NCI-H2171 treated with DMSO at 0.1 percent for 48 hours (cell line): Measurements from ENCODE around the gene CCDC40.
"Not testable (repeated sequence)": the region's sequence is repeated elsewhere in the genome, so short reads cannot be mapped to it uniquely, and the experiment has no call there.

Source experiments
- DNase-seq: peaks from one replicate; lab custom pipeline; 2025; lab: John Stamatoyannopoulos, UW

The CCDC40 gene

DNA sequence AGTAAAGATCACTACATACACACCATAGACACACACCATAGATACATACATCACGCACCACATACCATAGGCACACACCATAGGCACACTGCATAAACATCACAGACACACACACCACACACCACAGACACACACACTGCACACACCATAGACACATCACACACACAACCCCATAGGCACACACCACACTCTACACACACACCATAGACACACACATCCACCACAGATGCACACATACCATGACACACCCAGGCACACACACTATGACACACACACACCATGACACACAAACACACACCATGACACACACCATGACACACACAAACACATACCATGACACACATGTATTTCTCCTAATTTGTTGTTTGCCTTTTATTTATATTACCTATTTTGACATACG is 14.8 kb upstream of the CCDC40 start:
- DNase-seq: no peak

DNA sequence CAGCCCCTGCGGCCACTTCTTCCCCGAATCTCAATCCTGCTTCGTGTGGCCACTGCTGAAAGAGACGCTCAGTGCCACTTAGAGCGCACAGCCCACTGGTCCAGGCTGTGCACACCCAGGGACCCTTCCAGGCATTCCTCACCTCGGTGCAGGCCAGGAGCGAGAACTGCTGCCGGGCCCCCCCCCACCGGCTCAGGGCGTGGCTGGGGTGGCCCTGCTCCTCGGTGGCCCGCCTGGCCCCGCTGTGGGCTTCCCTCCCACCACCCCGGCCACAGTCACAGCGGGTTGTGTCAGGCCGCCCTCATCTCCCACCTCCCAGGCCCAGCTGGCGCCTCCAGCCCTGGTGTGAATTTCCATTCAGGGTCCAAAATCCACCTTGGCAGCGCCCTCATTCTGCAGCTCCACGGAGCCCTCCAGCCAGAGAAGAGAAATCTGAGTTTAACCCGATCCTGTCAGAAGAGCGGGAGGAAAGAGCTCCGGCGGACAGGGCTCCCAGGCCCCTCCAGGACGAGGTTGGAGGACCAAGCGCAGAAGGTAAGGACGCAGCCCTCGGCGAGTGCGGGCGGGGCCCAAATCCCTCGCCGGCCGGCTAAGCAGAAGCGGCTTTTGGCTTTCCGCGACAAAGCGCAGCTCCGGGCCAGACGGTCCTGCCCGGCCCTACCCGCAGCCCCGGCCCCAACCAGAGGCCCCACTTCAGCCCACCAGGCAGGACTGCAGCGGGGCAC is 12.8 kb upstream of the CCDC40 start:
- no peak for DNase-seq

DNA sequence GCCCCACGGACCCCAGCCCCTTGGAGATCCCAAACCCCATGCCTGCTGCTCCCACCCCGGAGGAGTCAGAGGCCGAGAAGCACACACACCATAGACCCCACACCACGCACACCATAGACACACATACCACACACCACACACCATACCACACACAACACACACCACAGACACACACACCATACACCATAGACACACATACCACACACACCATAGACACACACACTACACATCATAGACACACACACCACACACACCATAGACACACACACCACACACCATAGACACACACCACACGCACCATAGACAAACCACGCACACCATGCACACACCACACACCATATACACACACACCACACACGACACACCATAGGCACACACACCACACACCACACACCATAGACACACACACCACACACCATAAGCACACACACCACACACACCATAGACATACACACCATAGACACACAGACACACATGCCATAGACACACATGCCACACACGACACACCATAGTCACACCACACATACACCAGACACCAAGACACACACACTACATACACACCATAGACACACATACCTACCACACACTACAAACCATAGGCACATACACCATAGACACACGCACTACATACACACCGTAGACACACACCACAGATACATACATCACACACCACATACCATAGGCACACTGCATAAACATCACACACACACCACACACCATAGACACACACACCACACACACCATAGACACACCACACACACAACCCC is 12.1 kb upstream of the CCDC40 start:
- DNase-seq: no peak

DNA sequence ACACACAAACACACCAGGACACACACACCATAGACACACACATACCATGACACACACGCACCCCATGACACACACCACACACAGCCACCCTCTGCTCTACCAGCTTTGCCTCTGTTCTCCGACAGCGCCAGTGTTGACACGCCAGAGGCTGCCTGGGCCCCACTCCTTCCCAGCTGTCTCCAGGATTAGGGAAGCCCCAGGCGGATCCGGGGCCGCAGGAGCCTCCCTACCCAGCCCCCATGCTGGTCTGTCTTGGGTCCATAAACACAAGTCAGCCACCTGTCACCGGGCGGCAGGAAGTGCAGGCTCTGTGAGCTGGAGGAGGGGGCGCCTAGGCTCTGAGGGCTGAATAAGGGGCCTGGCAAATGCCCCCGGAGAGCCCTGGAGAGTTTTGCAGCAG is 11.3 kb upstream of the CCDC40 start:
- peak; percentile 94 for DNase-seq

DNA sequence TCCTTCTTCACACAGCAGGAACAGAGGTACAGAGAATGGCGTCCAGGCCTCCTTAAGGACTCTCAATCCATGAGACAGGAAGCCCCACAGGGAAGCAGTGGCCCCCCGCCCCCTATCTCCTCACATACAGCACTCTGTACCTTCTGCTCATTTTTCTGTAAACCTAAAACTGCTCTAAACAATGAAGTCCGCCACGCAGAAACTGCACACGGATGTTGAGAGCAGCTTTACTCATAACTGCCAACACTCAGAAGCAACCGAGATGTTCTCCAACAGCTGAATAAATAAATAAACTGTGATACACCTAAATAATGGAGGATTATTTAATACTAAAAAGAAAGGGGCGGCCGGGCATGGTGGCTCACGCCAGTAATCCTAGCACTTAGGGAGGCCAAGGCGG is 10.6 kb upstream of the CCDC40 start:
- peak; percentile 32 for DNase-seq

DNA sequence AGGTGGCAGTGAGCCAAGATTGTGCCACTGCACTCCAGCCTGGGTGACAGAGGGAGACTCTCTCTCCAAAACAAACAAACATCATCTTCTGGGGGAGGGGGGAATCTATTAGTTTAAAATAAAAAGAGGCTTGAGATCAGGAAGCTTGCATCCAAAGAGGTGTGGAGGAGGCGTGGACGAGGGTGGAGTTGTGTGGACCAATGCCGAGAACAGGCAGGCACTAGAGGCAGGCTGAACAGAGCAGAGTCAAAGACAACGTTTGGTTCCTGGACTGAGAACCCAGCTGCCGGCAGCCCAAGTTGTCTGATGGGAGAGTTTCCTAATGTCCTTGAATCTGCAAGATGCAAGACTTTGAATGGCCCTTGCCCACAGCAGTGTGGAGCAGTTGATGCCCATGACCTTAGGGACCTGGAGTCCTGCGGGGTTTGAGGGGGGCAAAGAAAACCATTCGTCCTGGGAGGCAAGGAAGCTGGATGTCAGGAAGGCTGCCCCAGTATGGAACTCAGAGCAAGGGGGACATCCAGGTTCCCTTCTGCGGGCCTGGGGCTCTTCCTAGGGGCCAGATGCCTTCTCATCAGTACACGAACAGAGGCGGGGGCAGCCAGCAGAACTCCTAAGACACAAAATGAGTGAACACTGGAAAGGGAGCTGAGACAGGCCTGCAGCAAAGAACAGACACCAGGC is 9.9 kb upstream of the CCDC40 start:
- DNase-seq: peak; percentile 23

DNA sequence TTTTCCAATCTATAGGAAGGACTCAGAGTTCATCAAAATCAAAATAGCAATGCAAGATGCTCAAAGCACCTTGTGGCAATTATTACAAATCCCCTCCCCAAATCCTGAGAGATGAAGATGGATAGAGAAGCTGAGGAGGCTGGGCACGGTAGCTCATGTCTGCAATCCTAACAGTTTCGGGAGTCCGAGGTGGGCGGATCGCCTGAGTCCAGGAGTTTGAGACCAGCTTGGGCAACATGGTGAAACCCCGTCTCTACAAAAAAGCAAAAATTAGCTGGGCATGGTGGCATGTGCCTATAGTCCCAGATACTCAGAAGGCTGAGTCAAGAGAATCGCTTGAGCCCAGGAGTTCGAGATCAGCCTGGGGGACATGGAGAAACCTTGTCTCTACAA is 9.4 kb upstream of the CCDC40 start:
- DNase-seq: no peak

DNA sequence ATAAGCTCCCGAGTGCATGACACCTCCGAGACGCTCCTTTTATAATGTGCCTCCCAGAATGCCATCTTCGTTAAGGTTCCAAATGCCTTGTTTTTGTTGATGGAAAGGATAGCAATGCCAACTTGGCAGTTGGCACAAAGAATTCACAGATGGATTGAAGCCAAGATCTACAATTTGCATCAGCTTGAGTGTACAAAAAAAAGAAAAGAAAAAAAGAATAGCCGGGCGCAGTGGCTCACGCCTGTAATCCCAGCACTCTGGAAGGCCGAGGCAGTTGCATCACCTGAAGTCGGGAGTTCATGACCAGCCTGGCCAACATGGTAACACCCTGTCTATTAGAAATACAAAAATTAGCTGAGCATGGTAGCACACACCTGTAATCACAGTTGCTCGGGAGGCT is 8.4 kb upstream of the CCDC40 start:
- DNase-seq: peak; percentile 57

DNA sequence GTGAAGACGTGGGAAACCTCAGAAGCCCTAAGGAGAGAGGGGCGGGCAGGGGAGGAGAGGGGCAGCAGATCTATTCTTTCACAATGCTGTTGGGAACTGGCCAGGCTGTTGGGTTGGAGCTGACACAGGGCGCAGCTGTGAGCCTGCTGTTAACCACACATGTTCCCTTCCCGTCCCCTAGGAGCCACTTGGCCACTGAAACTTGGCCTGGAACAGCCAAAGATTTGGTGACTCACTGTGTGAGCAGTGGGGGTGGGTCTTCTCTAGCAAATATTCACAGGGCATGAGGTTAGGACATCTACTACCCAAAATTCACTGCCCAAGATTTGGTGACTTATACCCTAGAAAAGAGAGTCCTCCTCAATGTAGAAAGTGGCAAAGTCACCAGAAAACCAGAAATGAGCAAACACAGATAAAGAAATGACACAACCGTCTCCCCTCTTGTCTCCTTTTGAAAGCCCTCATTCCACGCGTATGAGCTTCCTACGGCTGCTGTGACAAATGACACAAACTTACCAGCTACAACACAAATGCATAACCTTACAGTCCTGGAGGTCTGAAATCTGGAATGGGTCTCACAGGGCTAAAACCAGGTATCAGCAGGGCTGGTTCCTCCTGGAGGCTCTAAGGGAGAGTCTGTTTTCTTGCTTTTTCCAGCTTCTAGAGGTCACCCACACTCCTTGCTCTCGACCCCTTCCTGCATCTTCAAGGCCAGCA is 7.0 kb upstream of the CCDC40 start:
- peak; percentile 86 for DNase-seq

DNA sequence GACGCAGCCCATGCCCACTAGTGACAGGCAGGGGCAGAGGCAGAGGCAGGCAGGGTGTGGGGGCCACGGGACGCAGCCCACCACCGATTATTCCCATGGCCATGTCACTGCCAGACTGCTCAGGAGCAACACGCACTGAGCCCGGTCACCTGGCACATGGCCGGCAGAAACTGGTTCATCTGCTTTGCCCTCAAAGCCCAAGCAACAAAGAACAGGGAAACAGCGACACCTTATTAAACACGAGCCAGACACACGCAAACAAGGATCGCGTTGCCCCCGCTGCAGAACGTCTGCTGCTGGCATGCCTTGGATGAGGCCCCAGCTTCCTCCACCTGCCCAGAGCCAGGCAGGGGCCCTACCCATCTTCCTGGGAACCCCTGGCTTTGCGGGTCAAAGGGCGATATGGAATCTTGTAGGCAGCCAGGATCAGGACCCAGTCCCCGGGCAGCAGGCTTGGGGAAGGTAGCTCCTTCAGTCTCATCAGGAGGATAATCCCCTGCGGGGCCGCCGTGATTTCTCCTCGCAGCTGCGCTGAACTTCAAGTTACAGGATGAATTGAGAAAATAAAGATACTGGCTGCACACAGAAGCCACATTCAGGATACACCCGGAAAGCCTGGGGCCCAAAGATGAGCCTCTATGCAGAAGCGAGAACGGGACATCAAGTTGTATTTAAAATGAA is 5.6 kb upstream of the CCDC40 start:
- DNase-seq: peak; percentile 25

DNA sequence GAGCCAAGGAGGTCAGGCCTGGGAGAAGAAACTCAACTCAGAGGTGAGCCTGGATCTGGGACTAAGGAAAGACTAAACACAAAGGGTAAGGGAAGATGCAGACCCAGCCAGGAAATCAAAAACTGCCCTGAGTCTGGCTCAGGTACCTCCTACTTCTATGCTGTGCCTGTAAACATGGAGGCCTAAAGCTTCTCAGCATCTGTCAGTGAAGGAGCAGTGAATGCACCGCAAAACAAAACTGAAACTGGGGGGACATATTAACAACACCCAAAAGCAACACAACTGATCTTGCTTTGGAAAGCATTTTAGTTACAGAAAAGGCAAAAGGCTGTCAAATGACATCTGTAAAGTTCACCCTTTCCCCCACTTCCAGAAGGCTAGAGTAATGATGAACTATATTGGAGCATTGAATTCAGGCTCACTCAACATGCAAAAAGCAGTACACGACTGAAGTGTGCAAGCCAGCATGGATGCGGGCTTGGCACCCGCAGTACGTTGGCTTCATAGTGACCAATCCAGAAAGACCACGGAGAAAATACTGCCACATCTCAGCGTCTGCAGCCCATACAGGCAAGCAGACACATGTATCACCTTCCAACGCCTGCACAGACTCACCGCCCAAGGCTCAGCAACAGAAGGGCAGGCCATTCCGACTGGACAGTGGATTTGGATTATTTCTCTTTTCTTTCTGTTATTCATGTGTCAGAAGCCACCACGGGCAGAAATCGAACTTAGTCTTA is 4.6 kb upstream of the CCDC40 start:
- no peak for DNase-seq

DNA sequence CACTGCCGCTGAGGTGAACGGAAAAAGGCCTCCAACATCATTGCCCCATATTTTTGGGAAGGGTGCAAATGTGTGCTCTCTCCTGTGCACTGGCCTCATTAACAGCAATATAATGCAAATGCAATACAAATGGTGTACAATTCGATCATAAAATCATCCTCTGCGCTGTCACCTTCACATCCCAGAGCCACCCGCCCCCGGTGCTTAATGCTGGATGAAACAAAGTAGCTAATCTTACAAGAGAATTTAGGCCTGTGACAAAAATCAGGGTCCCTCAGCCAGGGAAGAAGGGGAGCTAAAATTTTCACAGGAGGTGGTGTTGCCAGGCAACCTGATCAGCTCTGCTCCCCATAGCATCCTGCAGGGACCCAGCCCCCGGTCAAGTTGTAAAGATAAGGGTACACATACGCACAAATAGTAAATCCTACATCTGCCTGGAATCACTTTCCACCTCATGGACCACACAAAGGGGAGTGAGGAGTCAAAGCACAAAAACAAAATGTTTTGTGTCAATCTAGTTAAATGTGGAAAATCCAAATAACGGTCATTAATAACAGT is 3.7 kb upstream of the CCDC40 start:
- no peak for DNase-seq

DNA sequence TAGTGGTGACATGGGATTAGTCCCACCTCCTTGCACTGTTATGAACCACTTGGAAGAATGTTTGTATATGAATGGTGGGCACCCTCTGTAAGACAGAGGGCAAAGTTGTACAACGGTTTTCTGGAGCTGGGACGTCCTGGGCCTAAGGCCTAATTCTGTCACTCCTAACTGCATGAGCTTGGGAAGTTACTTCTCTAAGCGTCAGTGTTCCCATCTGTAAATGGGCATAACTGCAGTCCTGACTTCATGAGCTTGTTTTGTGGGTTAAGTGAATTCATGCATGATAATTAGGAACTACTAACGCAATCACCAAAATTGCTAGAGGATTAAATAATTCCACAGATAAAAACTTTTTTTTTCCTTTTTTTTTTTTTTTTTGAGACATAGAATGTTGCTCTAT is 2.6 kb upstream of the CCDC40 start:
- DNase-seq: no peak

DNA sequence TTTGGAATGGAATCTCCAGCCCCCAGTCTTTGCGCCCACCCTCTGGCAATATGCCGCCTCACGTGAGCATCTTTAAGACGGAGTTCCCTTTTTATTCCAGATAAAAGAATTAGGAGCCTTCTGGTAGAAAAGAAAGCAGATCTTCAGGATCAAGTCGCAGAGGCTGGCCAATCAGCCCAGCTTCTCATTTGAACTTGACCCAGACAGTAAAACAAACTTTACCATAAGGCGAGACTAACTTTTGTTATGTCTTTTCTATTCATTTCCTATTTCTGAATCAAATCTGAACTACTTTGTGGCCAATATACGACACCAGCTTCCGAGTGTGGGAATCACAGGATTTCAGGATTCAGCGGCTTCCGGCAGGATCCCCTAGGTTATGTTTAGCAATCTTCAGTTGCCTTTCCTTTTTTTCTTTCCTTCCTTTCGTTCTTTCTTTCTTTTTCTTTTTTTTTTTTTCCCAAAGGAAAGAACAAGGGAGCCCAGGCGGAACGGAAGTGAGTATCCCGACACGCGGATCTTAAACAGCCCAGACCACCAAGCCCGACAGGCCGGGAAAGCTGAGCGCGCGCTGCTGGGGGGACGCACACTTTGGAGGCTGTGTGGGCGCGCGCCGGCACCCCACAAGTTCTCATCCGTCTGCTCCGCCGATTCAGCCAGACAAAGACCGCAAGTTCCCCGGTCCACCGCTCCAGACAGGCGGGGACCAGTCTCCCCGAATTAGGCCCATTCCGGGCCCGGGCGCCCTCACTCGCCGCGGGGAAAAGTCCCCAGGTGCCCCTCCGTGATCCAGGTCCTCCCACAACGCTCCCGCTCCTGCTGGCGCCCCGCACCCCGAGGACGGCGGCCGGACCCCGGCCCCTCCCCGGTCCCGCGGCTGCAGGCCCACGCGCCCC is 1.4 kb upstream of the CCDC40 start:
- peak; percentile 38 for DNase-seq

DNA sequence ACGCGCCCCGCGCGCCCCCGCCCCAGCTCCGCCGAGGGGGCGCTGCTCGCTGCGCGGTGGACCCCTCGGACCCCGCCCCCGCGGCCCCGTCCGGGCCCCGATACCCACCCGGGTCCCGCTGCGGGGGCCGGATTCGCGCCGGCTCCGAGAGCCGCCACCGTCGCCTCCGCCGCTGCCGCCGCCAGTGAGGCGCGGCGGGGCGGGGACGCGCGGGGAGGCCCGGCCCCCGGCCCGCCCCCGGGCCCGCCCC is 830 bp upstream of the CCDC40 start, which contains the start of gene TBC1D16:
Gene TBC1D16 (minus strand): TSS at position 186 of the 250 bp plus-strand sequence. CDS start 22,325 bp downstream, outside the sequence.
- DNase-seq: no peak

DNA sequence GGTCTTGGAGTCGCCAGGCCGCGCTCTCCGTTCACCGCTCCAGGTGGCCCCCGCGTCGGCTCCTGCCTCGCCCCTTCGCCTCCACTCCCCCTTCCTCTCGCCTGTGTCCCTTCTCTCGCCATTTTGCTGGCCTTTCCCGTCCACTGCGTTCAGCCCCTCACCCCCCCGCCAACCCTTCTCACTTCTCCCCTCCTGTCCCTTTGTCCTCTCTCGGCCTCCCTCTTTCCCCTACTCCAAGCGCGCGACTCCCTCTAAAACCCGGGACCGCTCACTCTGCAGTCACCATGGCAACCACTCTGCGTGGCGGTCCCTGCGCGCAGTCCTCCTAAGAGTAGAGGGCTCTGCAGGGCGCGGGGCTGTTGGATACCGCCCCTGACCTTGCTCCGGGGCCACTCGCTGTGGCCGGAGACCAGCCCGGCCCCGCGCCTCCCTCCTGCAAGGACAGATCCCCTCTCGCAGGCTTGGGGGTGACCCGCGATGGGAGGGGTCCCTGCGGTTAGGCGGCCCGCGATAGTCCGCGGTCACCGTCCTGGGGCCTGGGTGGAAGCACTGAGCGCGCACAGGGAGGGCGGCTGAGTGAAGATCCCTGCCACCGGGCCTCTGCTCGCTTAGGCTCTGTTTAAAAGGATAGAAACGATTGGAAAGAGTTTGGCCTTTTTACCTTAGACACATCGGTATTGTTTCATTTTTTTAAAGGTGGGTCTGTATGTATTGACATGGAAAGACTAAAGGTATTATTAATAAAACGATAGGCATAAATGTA is 454 bp downstream of the CCDC40 start:
- peak; percentile 58 for DNase-seq

DNA sequence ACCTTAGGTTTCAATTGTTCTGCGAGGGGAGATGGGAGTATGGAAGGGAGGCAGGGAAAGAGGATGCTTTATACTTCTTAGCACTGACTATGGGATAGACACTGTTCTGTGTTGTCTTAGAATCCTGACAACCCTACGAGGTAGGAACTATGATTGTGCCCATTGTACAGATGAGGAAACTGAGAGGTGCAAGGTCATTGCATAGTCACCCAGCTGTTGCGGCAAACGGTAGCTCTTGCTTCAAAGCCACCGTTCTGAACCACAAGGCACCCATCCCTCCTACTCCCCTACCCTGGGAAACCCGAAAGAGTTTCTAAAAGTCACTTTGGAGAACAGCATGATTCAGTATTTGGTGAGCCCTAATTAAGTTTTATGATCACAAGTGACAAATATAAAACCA is 7.5 kb downstream of the CCDC40 start:
- DNase-seq: no peak

DNA sequence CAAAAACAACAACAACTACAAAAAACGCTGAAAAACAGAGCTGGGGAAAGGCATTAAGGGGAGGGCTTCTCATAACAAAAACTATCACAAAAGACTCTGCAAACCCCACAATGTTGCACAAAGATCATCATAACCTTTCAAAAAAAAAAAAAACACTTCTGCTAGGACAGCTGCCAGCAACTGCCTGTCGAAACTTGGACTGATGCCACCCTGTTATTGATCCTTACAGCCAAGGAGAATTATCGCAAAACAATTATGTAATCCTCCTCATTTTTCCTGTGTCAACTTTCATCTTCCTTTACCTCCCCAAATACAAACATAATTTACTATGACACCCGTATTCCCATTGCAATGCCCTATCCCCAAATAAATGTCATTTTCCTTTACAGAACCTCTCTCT is 9.3 kb downstream of the CCDC40 start:
- DNase-seq: peak; percentile 82

DNA sequence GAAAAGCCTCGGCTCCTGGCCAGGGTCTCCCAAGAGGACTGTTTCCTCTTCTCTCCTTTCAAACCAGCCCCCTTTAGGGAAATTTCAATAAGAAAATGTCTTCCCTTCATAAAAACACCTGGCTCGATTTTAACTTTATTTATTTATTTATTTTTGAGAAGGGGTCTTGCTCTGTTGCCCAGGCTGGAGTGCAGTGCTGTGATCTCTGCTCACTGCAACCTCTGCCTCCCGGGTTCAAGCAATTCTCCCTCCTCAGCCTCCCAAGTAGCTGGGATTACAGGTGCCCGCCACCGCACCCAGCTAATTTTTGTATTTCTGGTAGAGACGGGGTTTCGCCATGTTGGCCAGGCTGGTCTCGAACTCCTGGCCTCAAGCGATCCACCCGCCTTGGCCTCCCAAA is 10.3 kb downstream of the CCDC40 start:
- not testable (repeated sequence) for DNase-seq
